SK-N-SH (cell line): ENCODE data around the gene PBXIP1. TPM values are rescaled to one million over a fixed set of nuclear protein-coding genes. Genes with fewer than 3 reads are reported as not detected.

Experiments used
- CTCF ChIA-PET: fragments of 300-600, 350-600 bp; formaldehyde crosslinking; extraction: SDS; loops from one replicate; lab custom pipeline; 2021; lab: Yijun Ruan, JAX
- POLR2A ChIA-PET: fragments of 350-600 bp; sonication (Branson Sonifier 250); formaldehyde crosslinking; extraction: SDS; loops from one replicate; lab custom pipeline; 2020; ENCODE audit warnings: antibody characterized with exemption, inconsistent platforms; lab: Yijun Ruan, JAX
- DNase-seq: peaks from one replicate; pipeline ENCODE4 v3.0.0; 2012
- H2AFZ ChIP-seq: fragments of 200-600 bp; sonication (generic); 2 replicates; pipeline ENCODE4 v1.8.1; 2016; ENCODE audit warnings: antibody characterized with exemption, mild to moderate bottlenecking, low read depth
- H3F3A ChIP-seq: fragments of 200-600 bp; sonication (generic); replicated peaks from 2 replicates; pipeline ENCODE3; 2016; ENCODE audit warnings: antibody characterized with exemption, mild to moderate bottlenecking; ENCODE audit not compliant: insufficient read depth
- H3K27ac ChIP-seq, 2 experiments: fragments of 200-500 bp in 1 of 2; fragments of 200-600 bp in 1 of 2; sonication (Bioruptor generic) in 1 of 2; sonication (generic), shearing (Covaris generic) in 1 of 2; 2 replicates each; pipeline versions ENCODE4 v1.5.1 to v1.6.1; 2014 to 2016; ENCODE audit warnings: low read depth in 2 of 2, inconsistent platforms in 1 of 2, low read length in 1 of 2, mild to moderate bottlenecking in 1 of 2, mixed read lengths in 1 of 2
- H3K27me3 ChIP-seq: fragments of 200-600 bp; sonication (generic), shearing (Covaris generic); 2 replicates; pipeline ENCODE4 v1.6.1; 2016; ENCODE audit warnings: mixed run types; ENCODE audit not compliant: insufficient read depth
- H3K36me3 ChIP-seq, 2 experiments: fragments of 200-500 bp in 1 of 2; fragments of 200-600 bp in 1 of 2; sonication (Bioruptor generic) in 1 of 2; sonication (generic) in 1 of 2; replicated peaks in 1 of 2; 2 replicates each; pipeline versions ENCODE3 to v1.5.1; 2014 to 2016; ENCODE audit warnings: low read length in 1 of 2, mild to moderate bottlenecking in 1 of 2; ENCODE audit not compliant: insufficient read depth in 2 of 2, control insufficient read depth in 1 of 2
- H3K4me1 ChIP-seq, 2 experiments: fragments of 200-500 bp in 1 of 2; fragments of 200-600 bp in 1 of 2; sonication (Bioruptor generic) in 1 of 2; sonication (generic), shearing (Covaris generic) in 1 of 2; 2 replicates each; pipeline versions ENCODE4 v1.5.1 to v1.6.1; 2014 to 2016; ENCODE audit warnings: low read depth in 1 of 2, low read length in 1 of 2, mixed run types in 1 of 2; ENCODE audit not compliant: insufficient read depth in 2 of 2, control insufficient read depth in 1 of 2
- H3K4me2 ChIP-seq: fragments of 200-600 bp; sonication (generic), shearing (Covaris generic); 2 replicates; pipeline ENCODE4 v1.6.1; 2017; ENCODE audit warnings: mixed run types
- H3K4me3 ChIP-seq, 2 experiments: fragments of 200-500 bp in 1 of 2; fragments of 200-600 bp in 1 of 2; sonication (Bioruptor generic) in 1 of 2; sonication (generic), shearing (Covaris generic) in 1 of 2; 2 replicates each; pipeline versions ENCODE4 v1.5.1 to v1.8.1; 2014 to 2016; ENCODE audit warnings: low read depth in 2 of 2, inconsistent platforms in 1 of 2, low read length in 1 of 2, mild to moderate bottlenecking in 1 of 2, mixed read lengths in 1 of 2, moderate library complexity in 1 of 2
- H3K79me2 ChIP-seq: fragments of 200-600 bp; sonication (generic); 2 replicates; pipeline ENCODE4 v1.8.1; 2017; ENCODE audit warnings: mild to moderate bottlenecking; ENCODE audit not compliant: insufficient read depth
- H3K9ac ChIP-seq: fragments of 200-600 bp; sonication (generic); 2 replicates; pipeline ENCODE4 v1.6.1; 2017; ENCODE audit warnings: mixed run types
- H3K9me2 ChIP-seq: fragments of 200-600 bp; sonication (generic); 2 replicates; pipeline ENCODE4 v1.6.1; 2017; ENCODE audit warnings: mixed run types
- H3K9me3 ChIP-seq: fragments of 200-600 bp; sonication (generic); 2 replicates; pipeline ENCODE4 v1.6.1; 2017; ENCODE audit warnings: mixed run types, mild to moderate bottlenecking, moderate library complexity
- H4K20me1 ChIP-seq: fragments of 200-600 bp; sonication (generic); 2 replicates; pipeline ENCODE4 v1.6.1; 2017; ENCODE audit warnings: mild to moderate bottlenecking, mixed run types; ENCODE audit not compliant: insufficient read depth
- CHD2 ChIP-seq: fragments of 150-350 bp; IDR thresholded peaks from 2 replicates; pipeline ENCODE4 v1.6.1; 2018; ENCODE audit warnings: low read length; ENCODE audit not compliant: partially characterized antibody
- EP300 ChIP-seq, 2 experiments: IDR thresholded peaks; 2 replicates each; pipeline versions ENCODE4 v1.4.0 to v1.6.1; 2012; ENCODE audit warnings: borderline replicate concordance in 1 of 2, low read depth in 1 of 2, low read length in 1 of 2
- FOXM1 ChIP-seq: IDR thresholded peaks from 2 replicates; pipeline ENCODE4 v1.4.0; 2012; ENCODE audit warnings: low read depth, mild to moderate bottlenecking
- GATA2 ChIP-seq: sonication (generic); formaldehyde crosslinking; IDR thresholded peaks from 2 replicates; pipeline ENCODE4 v1.5.0; 2020; ENCODE audit warnings: mild to moderate bottlenecking, missing genetic modification reagents
- MAX ChIP-seq: IDR thresholded peaks from 2 replicates; pipeline ENCODE4 v1.4.0; 2012; ENCODE audit warnings: low read depth
- MXI1 ChIP-seq: IDR thresholded peaks from 2 replicates; pipeline ENCODE4 v1.6.1; 2012; ENCODE audit warnings: mild to moderate bottlenecking, low read depth, low read length, improper control_type of control experiment
- PBX3 ChIP-seq: IDR thresholded peaks from 2 replicates; pipeline ENCODE4; 2012
- RAD21 ChIP-seq: IDR thresholded peaks from 2 replicates; pipeline ENCODE4 v1.6.1; 2012; ENCODE audit warnings: mild to moderate bottlenecking, low read length
- RCOR1 ChIP-seq: fragments of 150-350 bp; IDR thresholded peaks from 2 replicates; pipeline ENCODE4 v1.6.1; 2017; ENCODE audit warnings: antibody characterized with exemption, low read length
- REST ChIP-seq: IDR thresholded peaks from 2 replicates; pipeline ENCODE4 v1.6.1; 2012; ENCODE audit warnings: mild to moderate bottlenecking, low read depth, low read length, moderate library complexity
- SIN3A ChIP-seq: IDR thresholded peaks from 2 replicates; pipeline ENCODE4 v1.6.1; 2012; ENCODE audit warnings: low read depth, mild to moderate bottlenecking, low read length, moderate library complexity, borderline replicate concordance
- SMC3 ChIP-seq: IDR thresholded peaks from 2 replicates; pipeline ENCODE4 v1.6.1; 2012; ENCODE audit warnings: low read depth, low read length, improper control_type of control experiment
- USF2 ChIP-seq: fragments of 150-350 bp; IDR thresholded peaks from 2 replicates; pipeline ENCODE4 v1.6.1; 2017; ENCODE audit warnings: antibody characterized with exemption, low read length, low read depth, borderline replicate concordance
- YY1 ChIP-seq: IDR thresholded peaks from 2 replicates; pipeline ENCODE4 v1.4.0; 2012; ENCODE audit warnings: low read depth, mild to moderate bottlenecking
- WGBS: methylation state at CpG from one replicate; pipeline ENCODE4 v1.1.6; 2017; ENCODE audit warnings: low lambda C conversion rate; 5-methylcytosine and 5-hydroxymethylcytosine counted together
- polyA plus RNA-seq, 3 experiments: library from polyadenylated mRNA; depleted of rRNA; stranded (reverse); fragments of >200 nt; gene quantifications; 2 replicates each; pipeline ENCODE4 v1.2.3, GENCODE V29; 2012
- TF ChIP-seq, protein P1 (sequence below): IDR thresholded peaks from 2 replicates; pipeline ENCODE4 v1.4.0; 2012; ENCODE audit warnings: low read depth, borderline replicate concordance

PBXIP1 gene
- polyA plus RNA-seq, 1 of the 3 experiments (the other 2 are of a cell fraction): 55.9 TPM

- Histone ChIP-seq H3K79me2 (peaks cover 74% of the 10 kb centered on the region), H3K4me1 (peaks cover 18 to 61% of the 10 kb centered on the region in 2 experiments), H3K27ac (peak overlapping the region; percentile 97 to 99; a peak in 3 of 4 replicates), H3K27me3 (no peaks in the 10 kb centered on the region), H3K4me3 (peak overlapping the region; percentile 77 to 90), H3K36me3 (peaks cover 31 to 36% of the 10 kb centered on the region in 2 experiments), H4K20me1 (peaks cover 27% of the 10 kb centered on the region), H3K9me3 (no peaks in the 10 kb centered on the region), H3K4me2 (peak overlapping the region; percentile 98), H3K9me2 (no peaks in the 10 kb centered on the region), H3K9ac (peak overlapping the region; percentile 88), H3F3A (peaks cover 46% of the 10 kb centered on the region), H2AFZ (no peak overlapping the region)
- 59% methylated on average over 3 of the region's 3 CpGs for WGBS
- POLR2A ChIA-PET: interaction anchor here (1.2 to 3.7 kb wide), 5 partner anchors 11 to 96 kb away, joined by 3 to 25 read pairs (median 15); partner anchors contain the start of gene PBXIP1
- peak; percentile 69 for DNase-seq
- CTCF ChIA-PET: interaction anchor here (1.7 to 37.5 kb wide), 3 partner anchors 8 to 82 kb away, joined by 4 to 640 read pairs (median 36); partner anchors contain the start of genes ADAM15, LENEP, PYGO2 and ZBTB7B
- TF ChIP-seq YY1: no peak
- no peak for TF ChIP-seq REST
- no peak for TF ChIP-seq RAD21
- no peak for TF ChIP-seq FOXM1
- peak; percentile 65 for TF ChIP-seq MXI1
- peak; percentile 79 for TF ChIP-seq CHD2
- TF ChIP-seq, protein P1, sequence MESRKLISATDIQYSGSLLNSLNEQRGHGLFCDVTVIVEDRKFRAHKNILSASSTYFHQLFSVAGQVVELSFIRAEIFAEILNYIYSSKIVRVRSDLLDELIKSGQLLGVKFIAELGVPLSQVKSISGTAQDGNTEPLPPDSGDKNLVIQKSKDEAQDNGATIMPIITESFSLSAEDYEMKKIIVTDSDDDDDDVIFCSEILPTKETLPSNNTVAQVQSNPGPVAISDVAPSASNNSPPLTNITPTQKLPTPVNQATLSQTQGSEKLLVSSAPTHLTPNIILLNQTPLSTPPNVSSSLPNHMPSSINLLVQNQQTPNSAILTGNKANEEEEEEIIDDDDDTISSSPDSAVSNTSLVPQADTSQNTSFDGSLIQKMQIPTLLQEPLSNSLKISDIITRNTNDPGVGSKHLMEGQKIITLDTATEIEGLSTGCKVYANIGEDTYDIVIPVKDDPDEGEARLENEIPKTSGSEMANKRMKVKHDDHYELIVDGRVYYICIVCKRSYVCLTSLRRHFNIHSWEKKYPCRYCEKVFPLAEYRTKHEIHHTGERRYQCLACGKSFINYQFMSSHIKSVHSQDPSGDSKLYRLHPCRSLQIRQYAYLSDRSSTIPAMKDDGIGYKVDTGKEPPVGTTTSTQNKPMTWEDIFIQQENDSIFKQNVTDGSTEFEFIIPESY: no peak
- no peak for TF ChIP-seq MAX
- TF ChIP-seq RCOR1: peak; percentile 38; the same call in 1 of the 2 replicates
- TF ChIP-seq SIN3A: no peak
- peak; percentile 10; the same call in 1 of the 2 replicates for TF ChIP-seq SMC3
- peak in 1 of 2 experiments; percentile 67; a peak in 2 of 4 replicates for TF ChIP-seq EP300 (IDR thresholded peaks at IDR 0.05; ENCODE audit: borderline replicate concordance in 1 of 2, low read depth in 1 of 2, low read length in 1 of 2)
- TF ChIP-seq PBX3: no peak
- TF ChIP-seq GATA2 (CRISPR knock-in tag): no peak
- no peak for TF ChIP-seq USF2
Measured at GRCh38 chr1:154968731-154969130, 12.8 kb upstream of the PBXIP1 start.
